ENCODE data around the gene PRKN.

Gene PRKN

GRCh38 chr6:162211022-162211421, 516.5 kb downstream of the PRKN start:
- H3K27ac ChIP-seq (ENCODE audit: low read depth, low read length, severe bottlenecking): no peak overlapping the region
- 73 to 92% methylated on average over 1 to 3 of the region's 3 CpGs for WGBS, 2 experiments (ENCODE audit: insufficient coverage in 2 of 2)
- no peaks in the 10 kb centered on the region for H3K9me3 ChIP-seq (ENCODE audit: control insufficient read depth, low read length)
- H3K4me3 ChIP-seq (ENCODE audit: extremely low read depth, insufficient read depth, low read length, poor library complexity, severe bottlenecking): no peak overlapping the region
- H3K4me1 ChIP-seq (ENCODE audit: control insufficient read depth, insufficient read depth, low read length, poor library complexity, severe bottlenecking): no peaks in the 10 kb centered on the region
- no peaks in the 10 kb centered on the region for H3K36me3 ChIP-seq (ENCODE audit: control insufficient read depth, insufficient read depth, low read length)

GRCh38 chr6:162203287-162203686, 524.3 kb downstream of the PRKN start:
- 89 to 94% methylated on average over 2 to 5 of the region's 5 CpGs for WGBS, 2 experiments (ENCODE audit: insufficient coverage in 2 of 2)
- Histone ChIP-seq H3K36me3 (ENCODE audit: control insufficient read depth, insufficient read depth, low read length) (no peaks in the 10 kb centered on the region), H3K27ac (ENCODE audit: low read depth, low read length, severe bottlenecking) (no peak overlapping the region), H3K9me3 (ENCODE audit: control insufficient read depth, low read length) (no peaks in the 10 kb centered on the region), H3K4me3 (ENCODE audit: extremely low read depth, insufficient read depth, low read length, poor library complexity, severe bottlenecking) (no peak overlapping the region), H3K4me1 (ENCODE audit: control insufficient read depth, insufficient read depth, low read length, poor library complexity, severe bottlenecking) (no peaks in the 10 kb centered on the region)

- WGBS, 2 experiments (ENCODE audit: insufficient coverage in 2 of 2): 84 to 91% methylated on average over 4 of the region's 9 CpGs
- Histone ChIP-seq H3K9me3 (ENCODE audit: control insufficient read depth, low read length) (no peaks in the 10 kb centered on the region), H3K36me3 (ENCODE audit: control insufficient read depth, insufficient read depth, low read length) (no peaks in the 10 kb centered on the region), H3K4me1 (ENCODE audit: control insufficient read depth, insufficient read depth, low read length, poor library complexity, severe bottlenecking) (no peaks in the 10 kb centered on the region), H3K27ac (ENCODE audit: low read depth, low read length, severe bottlenecking) (no peak overlapping the region), H3K4me3 (ENCODE audit: extremely low read depth, insufficient read depth, low read length, poor library complexity, severe bottlenecking) (no peak overlapping the region)
These were observed 526.4 kb downstream of the PRKN start for GRCh38 chr6:162200945-162201690.

- no peaks in the 10 kb centered on the region for H3K36me3 ChIP-seq (ENCODE audit: control insufficient read depth, insufficient read depth, low read length)
These were observed 527.5 kb downstream of the PRKN start for GRCh38 chr6:162200041-162200440.

GRCh38 chr6:162198925-162199324, 528.6 kb downstream of the PRKN start:
- WGBS, 2 experiments (ENCODE audit: insufficient coverage in 2 of 2): no CpG with 5 or more reads among the region's 3 CpGs
- H3K27ac ChIP-seq (ENCODE audit: low read depth, low read length, severe bottlenecking): no peak overlapping the region
- no peak overlapping the region for H3K4me3 ChIP-seq (ENCODE audit: extremely low read depth, insufficient read depth, low read length, poor library complexity, severe bottlenecking)
- H3K36me3 ChIP-seq (ENCODE audit: control insufficient read depth, insufficient read depth, low read length): no peaks in the 10 kb centered on the region
- H3K4me1 ChIP-seq (ENCODE audit: control insufficient read depth, insufficient read depth, low read length, poor library complexity, severe bottlenecking): no peaks in the 10 kb centered on the region
- H3K9me3 ChIP-seq (ENCODE audit: control insufficient read depth, low read length): no peaks in the 10 kb centered on the region

More at GRCh38 chr6:162200041-162200440, 527.5 kb downstream of the PRKN start:
- 93 to 96% methylated on average over 5 to 6 of the region's 9 CpGs for WGBS, 2 experiments (ENCODE audit: insufficient coverage in 2 of 2)
- no peaks in the 10 kb centered on the region for H3K9me3 ChIP-seq (ENCODE audit: control insufficient read depth, low read length)
- H3K4me1 ChIP-seq (ENCODE audit: control insufficient read depth, insufficient read depth, low read length, poor library complexity, severe bottlenecking): no peaks in the 10 kb centered on the region
- no peak overlapping the region for H3K27ac ChIP-seq (ENCODE audit: low read depth, low read length, severe bottlenecking)
- H3K4me3 ChIP-seq (ENCODE audit: extremely low read depth, insufficient read depth, low read length, poor library complexity, severe bottlenecking): no peak overlapping the region

GRCh38 chr6:162198076-162198475, 529.5 kb downstream of the PRKN start:
- no peaks in the 10 kb centered on the region for H3K36me3 ChIP-seq (ENCODE audit: control insufficient read depth, insufficient read depth, low read length)
- no peaks in the 10 kb centered on the region for H3K4me1 ChIP-seq (ENCODE audit: control insufficient read depth, insufficient read depth, low read length, poor library complexity, severe bottlenecking)
- H3K4me3 ChIP-seq (ENCODE audit: extremely low read depth, insufficient read depth, low read length, poor library complexity, severe bottlenecking): no peak overlapping the region
- H3K27ac ChIP-seq (ENCODE audit: low read depth, low read length, severe bottlenecking): no peak overlapping the region
- 38 to 43% methylated on average over 1 of the region's 1 CpG for WGBS, 2 experiments (ENCODE audit: insufficient coverage in 2 of 2)
- H3K9me3 ChIP-seq (ENCODE audit: control insufficient read depth, low read length): no peaks in the 10 kb centered on the region

- WGBS, 2 experiments (ENCODE audit: insufficient coverage in 2 of 2): no CpG with 5 or more reads among the region's 2 CpGs
- no peaks in the 10 kb centered on the region for H3K4me1 ChIP-seq (ENCODE audit: control insufficient read depth, insufficient read depth, low read length, poor library complexity, severe bottlenecking)
- no peak overlapping the region for H3K4me3 ChIP-seq (ENCODE audit: extremely low read depth, insufficient read depth, low read length, poor library complexity, severe bottlenecking)
- no peak overlapping the region for H3K27ac ChIP-seq (ENCODE audit: low read depth, low read length, severe bottlenecking)
- no peaks in the 10 kb centered on the region for H3K9me3 ChIP-seq (ENCODE audit: control insufficient read depth, low read length)
- no peaks in the 10 kb centered on the region for H3K36me3 ChIP-seq (ENCODE audit: control insufficient read depth, insufficient read depth, low read length)
These were observed 532.1 kb downstream of the PRKN start for GRCh38 chr6:162195441-162195840.

GRCh38 chr6:162190981-162191380, 536.6 kb downstream of the PRKN start:
- no peak overlapping the region for H3K4me3 ChIP-seq (ENCODE audit: extremely low read depth, insufficient read depth, low read length, poor library complexity, severe bottlenecking)
- H3K9me3 ChIP-seq (ENCODE audit: control insufficient read depth, low read length): no peaks in the 10 kb centered on the region
- H3K36me3 ChIP-seq (ENCODE audit: control insufficient read depth, insufficient read depth, low read length): no peaks in the 10 kb centered on the region
- H3K27ac ChIP-seq (ENCODE audit: low read depth, low read length, severe bottlenecking): no peak overlapping the region
- WGBS, 2 experiments (ENCODE audit: insufficient coverage in 2 of 2): 93% methylated on average over 5 of the region's 6 CpGs
- H3K4me1 ChIP-seq (ENCODE audit: control insufficient read depth, insufficient read depth, low read length, poor library complexity, severe bottlenecking): no peaks in the 10 kb centered on the region

- 76 to 80% methylated on average over 1 to 2 of the region's 4 CpGs for WGBS, 2 experiments (ENCODE audit: insufficient coverage in 2 of 2)
These were observed 540.2 kb downstream of the PRKN start for GRCh38 chr6:162187168-162187935.

GRCh38 chr6:162184465-162184864, 543.1 kb downstream of the PRKN start:
- 87 to 98% methylated on average over 6 of the region's 9 CpGs for WGBS, 2 experiments (ENCODE audit: insufficient coverage in 2 of 2)

More at GRCh38 chr6:162187168-162187935, 540.2 kb downstream of the PRKN start:
- Histone ChIP-seq H3K36me3 (ENCODE audit: control insufficient read depth, insufficient read depth, low read length) (no peaks in the 10 kb centered on the region), H3K27ac (ENCODE audit: low read depth, low read length, severe bottlenecking) (no peak overlapping the region), H3K4me3 (ENCODE audit: extremely low read depth, insufficient read depth, low read length, poor library complexity, severe bottlenecking) (no peak overlapping the region), H3K4me1 (ENCODE audit: control insufficient read depth, insufficient read depth, low read length, poor library complexity, severe bottlenecking) (no peaks in the 10 kb centered on the region), H3K9me3 (ENCODE audit: control insufficient read depth, low read length) (no peaks in the 10 kb centered on the region)

More at GRCh38 chr6:162184465-162184864, 543.1 kb downstream of the PRKN start:
- H3K9me3 ChIP-seq (ENCODE audit: control insufficient read depth, low read length): no peaks in the 10 kb centered on the region
- no peak overlapping the region for H3K27ac ChIP-seq (ENCODE audit: low read depth, low read length, severe bottlenecking)
- H3K4me3 ChIP-seq (ENCODE audit: extremely low read depth, insufficient read depth, low read length, poor library complexity, severe bottlenecking): no peak overlapping the region
- no peaks in the 10 kb centered on the region for H3K36me3 ChIP-seq (ENCODE audit: control insufficient read depth, insufficient read depth, low read length)
- no peaks in the 10 kb centered on the region for H3K4me1 ChIP-seq (ENCODE audit: control insufficient read depth, insufficient read depth, low read length, poor library complexity, severe bottlenecking)
